GM19238 (cell line): Measurements from ENCODE around the gene SP1.

ENCODE experiments used
- DNase-seq: peaks from one replicate; pipeline ENCODE4 v3.0.0; 2011; ENCODE audit warnings: low spot score; ENCODE audit not compliant: insufficient read length

SP1 gene

GRCh38 chr12:53450936-53451335 lies 71.0 kb downstream of the SP1 start:
- DNase-seq = no peak

- DNase-seq = peak; percentile 96
These were observed 71.7 kb downstream of the SP1 start, which contains the start of gene PCBP2 for GRCh38 chr12:53451661-53452158. Gene PCBP2, plus strand, starts transcription at chr12:53452102. Its CDS starts 2,699 bp downstream, at chr12:53454801.

- peak; percentile 76 for DNase-seq
These were observed 72.4 kb downstream of the SP1 start for GRCh38 chr12:53452159-53453077.

GRCh38 chr12:53453953-53454640 lies 74.1 kb downstream of the SP1 start:
- no peak for DNase-seq

- no peak for DNase-seq
These were observed 74.7 kb downstream of the SP1 start for GRCh38 chr12:53454707-53455106.

GRCh38 chr12:53456654-53457366 lies 76.8 kb downstream of the SP1 start:
- no peak for DNase-seq

GRCh38 chr12:53459097-53459496 lies 79.1 kb downstream of the SP1 start:
- no peak for DNase-seq

GRCh38 chr12:53461059-53461458 lies 81.1 kb downstream of the SP1 start:
- DNase-seq = no peak

GRCh38 chr12:53461591-53461990 lies 81.6 kb downstream of the SP1 start:
- no peak for DNase-seq

GRCh38 chr12:53462935-53463334 lies 83.0 kb downstream of the SP1 start:
- no peak for DNase-seq

GRCh38 chr12:53463802-53464560 lies 84.0 kb downstream of the SP1 start:
- no peak for DNase-seq

GRCh38 chr12:53464685-53465418 lies 84.9 kb downstream of the SP1 start:
- no peak for DNase-seq

- no peak for DNase-seq
These were observed 85.7 kb downstream of the SP1 start for GRCh38 chr12:53465679-53466078.
